GM12892 (cell line): ENCODE measurements around the gene SDSL.
A peak's percentile ranks its signal among the peaks of the same experiment; 100 is the strongest.

Experiments used
- DNase-seq: peaks from one replicate; pipeline ENCODE4 v3.0.0; 2011; ENCODE audit not compliant: insufficient read length
- FAIRE-seq: peaks from 2 replicates; lab custom pipeline; 2011; peaks lifted over from hg19 to GRCh38; lab: Jason Lieb, UNC
- POLR2A ChIP-seq: IDR thresholded peaks from 2 replicates; pipeline ENCODE4 v1.6.1; 2011; ENCODE audit warnings: low read depth, low read length, control low read depth
- POLR2AphosphoS5 ChIP-seq: IDR thresholded peaks from 2 replicates; pipeline ENCODE4 v1.6.1; 2011; ENCODE audit warnings: low read depth, low read length, control low read depth
- TAF1 ChIP-seq: IDR thresholded peaks from 2 replicates; pipeline ENCODE4 v1.6.1; 2011; ENCODE audit warnings: low read depth, mild to moderate bottlenecking, control low read depth, low read length, borderline replicate concordance

Gene SDSL

DNA sequence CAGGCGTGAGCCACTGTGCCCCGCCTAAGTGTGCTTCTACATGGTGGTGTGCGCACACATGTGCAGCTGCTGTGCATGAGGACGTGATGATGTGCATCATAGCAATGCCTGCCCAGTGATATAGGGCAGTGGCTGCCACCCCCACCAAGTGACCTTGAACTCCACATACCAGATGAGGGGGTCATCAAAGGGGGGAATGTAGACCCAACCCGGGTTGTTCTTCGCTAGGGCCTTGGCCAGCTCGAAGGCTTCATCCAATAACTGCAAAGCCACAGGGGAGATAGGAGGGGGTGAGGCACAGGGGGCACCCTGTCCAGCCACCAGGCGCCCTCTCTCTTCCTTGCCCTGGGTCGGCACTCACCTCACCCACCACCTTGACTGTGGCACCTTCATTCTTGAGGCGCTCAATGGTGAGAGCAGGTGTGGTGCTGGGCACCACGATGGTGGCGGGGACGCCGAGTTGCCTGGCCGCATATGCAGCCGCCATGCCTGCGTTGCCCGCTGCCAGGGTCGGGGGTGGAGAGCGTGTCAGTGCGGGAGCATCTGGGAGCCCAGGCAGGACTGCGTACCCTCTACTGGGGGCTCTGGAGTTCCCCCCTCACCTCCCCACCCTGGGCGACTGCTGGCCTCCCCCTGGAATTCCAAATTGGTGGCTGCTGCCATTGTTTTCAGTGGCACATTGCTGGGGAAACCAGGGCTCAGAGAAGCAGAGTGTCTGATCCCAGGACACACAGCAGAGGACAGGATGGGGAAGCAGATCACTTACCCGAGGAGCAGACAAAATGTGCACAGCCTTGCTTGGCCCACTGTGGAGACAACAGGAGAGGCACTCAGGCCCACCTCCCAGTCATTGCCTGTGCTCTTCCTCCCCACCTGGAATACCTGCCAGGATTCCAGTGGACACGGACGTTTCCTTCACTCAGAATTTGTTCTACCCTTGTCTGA is 23.6 kb upstream of the SDSL start:
- TF ChIP-seq POLR2AphosphoS5 (no peak), TAF1 (no peak), POLR2A (no peak)
- FAIRE-seq, result no peak
- DNase-seq, result no peak

DNA sequence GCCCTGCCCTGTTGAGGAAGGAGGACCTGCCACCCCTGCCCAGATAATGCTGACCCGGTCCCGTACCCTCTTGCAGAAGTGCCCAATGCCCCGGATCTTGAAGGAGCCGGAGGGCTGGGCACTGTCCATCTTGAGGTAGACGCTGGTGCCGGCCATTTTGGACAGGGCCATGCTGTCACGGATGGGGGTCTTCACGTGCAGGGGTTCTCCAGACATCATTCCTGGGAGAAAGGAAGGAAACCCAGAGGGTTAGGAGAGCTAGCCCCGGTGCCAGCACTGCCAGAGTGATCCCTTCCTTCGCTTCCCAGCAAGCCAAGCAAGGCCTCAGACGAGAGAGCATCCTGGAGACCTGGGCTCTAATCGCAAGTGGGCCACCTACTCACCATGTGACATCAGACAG is 22.7 kb upstream of the SDSL start:
- no peak for TF ChIP-seq POLR2AphosphoS5
- TF ChIP-seq POLR2A, result no peak
- TF ChIP-seq TAF1, result no peak
- DNase-seq (no peak), FAIRE-seq (no peak)

- TF ChIP-seq POLR2A (no peak), POLR2AphosphoS5 (no peak), TAF1 (no peak)
- DNase-seq (no peak), FAIRE-seq (no peak)
Measured at GRCh38 chr12:113400362-113400761, 21.8 kb upstream of the SDSL start.

GRCh38 chr12:113401066-113402000 is 20.8 kb upstream of the SDSL start:
- no peak for FAIRE-seq
- no peak for DNase-seq
- TF ChIP-seq TAF1 (no peak), POLR2A (no peak), POLR2AphosphoS5 (no peak)

DNA sequence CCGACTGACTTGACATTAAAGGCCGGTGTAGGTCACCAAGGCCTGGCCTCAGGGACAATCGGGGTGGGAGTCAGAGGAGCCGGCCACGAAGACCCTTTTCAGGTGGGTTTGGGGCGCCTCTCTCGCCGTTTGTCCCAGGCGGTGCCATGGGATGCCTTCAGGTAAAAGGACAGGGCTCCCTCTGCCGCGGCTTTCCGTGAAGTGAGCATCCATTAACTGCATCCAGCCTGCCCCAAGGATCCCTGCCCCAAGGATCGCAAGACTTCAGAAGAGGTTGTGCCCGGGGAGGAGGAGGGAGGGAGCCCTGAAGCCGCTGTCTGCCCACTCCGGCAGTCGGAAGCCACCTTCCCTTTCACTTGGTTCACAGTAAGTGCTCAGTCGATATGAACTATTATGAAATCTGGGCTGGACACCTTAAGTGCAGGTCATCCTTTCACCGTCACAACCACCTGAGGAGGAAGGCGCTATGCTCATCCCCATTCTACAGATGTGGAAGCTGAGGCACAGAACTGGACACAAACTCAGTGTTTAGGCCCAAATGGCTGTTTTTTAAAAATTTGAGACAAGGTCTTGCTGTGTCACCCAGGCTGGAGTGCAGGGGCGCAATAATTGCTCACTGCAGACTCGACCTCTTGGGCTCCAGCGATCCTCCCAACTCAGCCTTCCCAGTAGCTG is 19.5 kb upstream of the SDSL start:
- no peak for DNase-seq
- FAIRE-seq, result no peak

DNA sequence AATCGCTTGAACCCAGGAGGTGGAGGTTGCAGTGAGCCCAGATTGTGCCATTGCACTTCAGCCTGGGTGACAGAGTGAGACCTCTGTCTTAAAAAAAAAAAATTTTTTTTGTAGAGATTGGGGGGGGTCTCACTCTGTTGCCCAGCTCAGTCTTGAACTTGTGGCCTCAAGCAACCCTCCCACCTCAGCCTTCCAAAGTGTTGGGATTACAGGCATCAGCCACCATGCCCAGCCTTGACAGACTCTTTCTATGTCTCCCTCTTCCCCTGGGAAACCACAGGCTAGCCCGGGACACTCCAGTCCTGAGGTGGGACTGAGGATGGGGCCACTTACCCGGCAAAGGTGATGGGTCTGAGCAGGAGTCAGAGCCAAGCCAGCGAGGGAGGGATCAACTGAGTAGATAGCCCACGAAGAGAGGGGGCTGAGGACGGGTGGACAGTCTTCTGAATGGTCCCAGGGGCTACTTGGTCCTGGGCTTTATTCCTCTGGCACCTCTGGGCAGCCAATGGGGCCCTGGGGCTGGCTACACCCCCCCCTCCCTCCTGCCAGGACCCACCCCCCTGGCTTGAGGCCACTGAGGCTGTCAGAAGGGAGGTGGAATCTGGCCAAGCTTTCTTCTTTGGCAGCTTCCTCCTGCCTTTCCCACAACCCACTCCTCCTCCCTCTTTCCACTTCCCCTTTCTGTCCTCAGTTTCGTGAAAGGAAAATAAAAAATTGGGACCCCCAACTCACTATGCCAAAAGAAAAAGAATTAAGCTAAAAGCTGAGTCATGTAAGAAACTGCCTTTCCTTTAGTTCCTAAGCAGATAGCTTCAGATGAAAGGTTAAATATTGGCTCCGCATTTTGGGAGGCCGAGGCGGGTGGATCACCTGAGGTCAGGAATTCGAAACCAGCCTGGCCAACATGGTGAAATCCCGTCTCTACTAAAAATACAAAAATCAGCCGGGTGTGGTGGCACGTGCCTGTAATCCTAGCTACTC is 18.5 kb upstream of the SDSL start, which contains the start of gene SDS:
SDS (minus strand) TSS at position 453 of the 981 bp plus-strand sequence. CDS start 4,179 bp downstream, outside the sequence.
- TF ChIP-seq TAF1 (no peak), POLR2A (no peak), POLR2AphosphoS5 (no peak)
- no peak for DNase-seq
- no peak for FAIRE-seq

More for the DNA sequence above, 19.5 kb upstream of the SDSL start:
- TF ChIP-seq POLR2A, result no peak
- no peak for TF ChIP-seq TAF1
- TF ChIP-seq POLR2AphosphoS5, result no peak

GRCh38 chr12:113405694-113406093 is 16.5 kb upstream of the SDSL start:
- FAIRE-seq, result peak; percentile 36
- no peak for TF ChIP-seq TAF1
- TF ChIP-seq POLR2AphosphoS5, result no peak
- TF ChIP-seq POLR2A, result no peak
- DNase-seq, result no peak

DNA sequence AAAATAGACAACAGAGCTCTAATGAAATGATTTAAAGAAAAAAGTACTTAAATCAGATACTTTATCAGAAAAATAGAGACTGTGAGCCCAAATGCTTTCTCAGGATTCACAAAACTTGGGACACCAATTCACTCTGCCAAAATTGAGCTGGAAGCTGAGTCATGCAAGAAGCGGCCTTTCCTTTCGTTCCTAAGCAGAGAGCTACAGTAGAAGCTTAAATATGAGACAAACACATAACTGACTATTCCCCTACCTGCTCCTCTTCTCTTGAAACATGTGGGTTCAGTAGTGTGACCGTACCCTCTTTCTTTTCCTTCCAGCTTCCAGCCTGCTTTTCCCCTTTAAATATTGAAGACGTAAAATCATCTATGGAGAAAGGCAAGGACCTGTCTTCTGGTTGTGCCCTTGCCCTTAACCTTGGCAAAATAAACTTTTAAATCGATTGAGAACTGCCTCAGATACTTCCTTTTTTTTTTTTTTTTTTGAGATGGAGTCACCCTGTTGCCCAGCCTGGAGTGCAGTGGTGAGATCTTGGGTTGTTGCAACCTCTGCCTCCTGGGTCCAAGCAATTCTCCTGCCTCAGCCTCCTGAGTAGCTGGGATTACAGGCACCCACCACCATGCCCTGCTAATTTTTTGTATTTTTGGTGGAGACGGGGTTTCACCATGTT is 14.1 kb upstream of the SDSL start:
- TF ChIP-seq POLR2AphosphoS5, result no peak
- TF ChIP-seq TAF1, result no peak
- no peak for TF ChIP-seq POLR2A
- DNase-seq (no peak), FAIRE-seq (no peak)

- FAIRE-seq (no peak), DNase-seq (no peak)
- TF ChIP-seq TAF1, result no peak
- no peak for TF ChIP-seq POLR2A
- TF ChIP-seq POLR2AphosphoS5, result no peak
Measured at GRCh38 chr12:113408756-113409298, 13.4 kb upstream of the SDSL start.

DNA sequence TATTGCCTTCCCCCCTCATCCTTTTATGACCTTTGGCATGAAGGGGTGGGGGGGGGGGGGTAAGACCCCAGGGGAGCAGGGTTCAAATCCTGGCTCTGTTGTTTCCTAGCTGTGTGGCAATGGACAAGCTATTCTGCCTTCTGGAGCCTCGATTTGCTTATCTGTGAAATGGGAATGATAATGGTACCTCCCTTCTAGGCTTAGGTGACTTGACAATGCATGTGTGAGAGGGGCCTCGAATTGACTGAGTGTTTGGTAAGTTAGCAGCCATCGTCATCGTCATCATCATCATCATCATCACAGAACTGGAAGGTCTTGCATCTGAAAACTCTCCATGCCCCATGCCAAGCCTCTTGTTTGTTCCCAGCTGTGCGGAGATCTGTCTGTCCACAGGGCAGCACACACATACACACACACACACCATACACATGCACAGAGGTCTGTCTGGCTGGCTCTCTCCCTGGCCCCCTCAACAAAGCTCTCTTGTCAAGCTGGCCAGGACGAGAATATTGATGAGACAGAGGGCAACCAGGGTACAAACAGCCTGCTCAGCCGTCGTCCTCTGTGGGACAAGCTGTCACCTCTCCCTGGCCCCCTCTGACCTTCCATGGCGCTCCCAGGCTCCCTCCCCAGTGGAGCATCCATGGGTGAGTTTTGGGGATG is 12.6 kb upstream of the SDSL start:
- TF ChIP-seq POLR2A, result no peak
- no peak for TF ChIP-seq TAF1
- TF ChIP-seq POLR2AphosphoS5, result no peak

More for the DNA sequence above, 12.6 kb upstream of the SDSL start:
- FAIRE-seq, result no peak
- DNase-seq, result no peak
